HG02642 (cell line): ENCODE measurements around the gene FNDC1.
A peak's percentile ranks its signal among the peaks of the same experiment; 100 is the strongest.

Experiments
- ATAC-seq: cut with Tn5 transposase; IDR thresholded peaks from one replicate; pipeline ENCODE4 v1.9.1; 2021; ENCODE audit warnings: mild to moderate bottlenecking; ENCODE audit not compliant: unreplicated experiment, poor library complexity

FNDC1 gene

GRCh38 chr6:159156089-159156488 lies 13.1 kb upstream of the FNDC1 start:
- no peak for ATAC-seq

GRCh38 chr6:159157431-159157830 lies 11.8 kb upstream of the FNDC1 start:
- ATAC-seq: no peak

- no peak for ATAC-seq
Measured at GRCh38 chr6:159161839-159162238, 7.4 kb upstream of the FNDC1 start.

GRCh38 chr6:159163901-159164370 lies 5.3 kb upstream of the FNDC1 start:
- no peak for ATAC-seq

GRCh38 chr6:159168536-159169192 lies 536 bp upstream of the FNDC1 start:
- peak; percentile 5 for ATAC-seq

GRCh38 chr6:159169557-159170332 lies 545 bp downstream of the FNDC1 start:
- peak; percentile 26 for ATAC-seq

- ATAC-seq: no peak
Measured at GRCh38 chr6:159170333-159170672, 1.1 kb downstream of the FNDC1 start.

GRCh38 chr6:159170999-159171712 lies 2.0 kb downstream of the FNDC1 start:
- no peak for ATAC-seq

- ATAC-seq: no peak
Measured at GRCh38 chr6:159172091-159172491, 2.9 kb downstream of the FNDC1 start.

- peak; percentile 77 for ATAC-seq
Measured at GRCh38 chr6:159174263-159174969, 5.2 kb downstream of the FNDC1 start.

- ATAC-seq: no peak
Measured at GRCh38 chr6:159176913-159177312, 7.7 kb downstream of the FNDC1 start.

GRCh38 chr6:159178847-159179246 lies 9.6 kb downstream of the FNDC1 start:
- ATAC-seq: no peak

- ATAC-seq: no peak
Measured at GRCh38 chr6:159180001-159180400, 10.8 kb downstream of the FNDC1 start.

- no peak for ATAC-seq
Measured at GRCh38 chr6:159181914-159182313, 12.7 kb downstream of the FNDC1 start.

GRCh38 chr6:159184559-159184958 lies 15.4 kb downstream of the FNDC1 start:
- ATAC-seq: no peak

GRCh38 chr6:159190460-159190859 lies 21.3 kb downstream of the FNDC1 start:
- ATAC-seq: no peak

GRCh38 chr6:159193923-159194322 lies 24.7 kb downstream of the FNDC1 start:
- ATAC-seq: no peak

- no peak for ATAC-seq
Measured at GRCh38 chr6:159194421-159194820, 25.2 kb downstream of the FNDC1 start.

GRCh38 chr6:159196430-159196975 lies 27.3 kb downstream of the FNDC1 start:
- ATAC-seq: no peak

- ATAC-seq: no peak
Measured at GRCh38 chr6:159197251-159197650, 28.1 kb downstream of the FNDC1 start.
